Endothelial cell (in vitro differentiated cells): Measurements from ENCODE around the gene OLA1. TPM values are rescaled to one million over a fixed set of nuclear protein-coding genes. Genes with fewer than 3 reads are reported as not detected.

Source experiments
- DNase-seq: peaks from one replicate; pipeline ENCODE4 v3.0.0; 2021; ENCODE audit warnings: low spot score
- H3K27ac Mint-ChIP-seq: one replicate; pipeline ENCODE4 v1.8.0; 2021; ENCODE audit warnings: mixed read lengths, inconsistent platforms; ENCODE audit not compliant: unreplicated experiment
- H3K27me3 Mint-ChIP-seq: one replicate; pipeline ENCODE4 v1.8.0; 2021; ENCODE audit warnings: mild to moderate bottlenecking, moderate library complexity, mixed read lengths, inconsistent platforms; ENCODE audit not compliant: unreplicated experiment
- H3K36me3 Mint-ChIP-seq: one replicate; pipeline ENCODE4 v1.8.0; 2021; ENCODE audit warnings: mild to moderate bottlenecking, low read depth, mixed read lengths, inconsistent platforms; ENCODE audit not compliant: unreplicated experiment
- H3K4me1 Mint-ChIP-seq: one replicate; pipeline ENCODE4 v1.8.0; 2021; ENCODE audit warnings: mild to moderate bottlenecking, mixed read lengths, inconsistent platforms; ENCODE audit not compliant: unreplicated experiment
- H3K4me3 Mint-ChIP-seq: one replicate; pipeline ENCODE4 v1.8.0; 2021; ENCODE audit warnings: mild to moderate bottlenecking, mixed read lengths, inconsistent platforms; ENCODE audit not compliant: unreplicated experiment
- H3K9me3 Mint-ChIP-seq: one replicate; pipeline ENCODE4 v1.8.0; 2021; ENCODE audit warnings: mixed read lengths, inconsistent platforms; ENCODE audit not compliant: unreplicated experiment
- total RNA-seq: library from RNA; stranded (reverse); fragmentation: NEBNext Ultra II Directional; extraction: Animal tissue kit (Norgen Biotek cat#: 25700); gene quantifications from one replicate; pipeline ENCODE4 v1.2.1, GENCODE V29; 2021; ENCODE audit not compliant: unreplicated experiment
- TF ChIP-seq, protein P1 (sequence below): fragments of 200-600 bp; sonication (generic); IDR thresholded peaks from one replicate; pipeline ENCODE4 v1.5.0; 2021; ENCODE audit warnings: antibody characterized with exemption; ENCODE audit not compliant: unreplicated experiment

Gene OLA1
- total RNA-seq, 1 donor from 2014 or later = 105 TPM

DNA sequence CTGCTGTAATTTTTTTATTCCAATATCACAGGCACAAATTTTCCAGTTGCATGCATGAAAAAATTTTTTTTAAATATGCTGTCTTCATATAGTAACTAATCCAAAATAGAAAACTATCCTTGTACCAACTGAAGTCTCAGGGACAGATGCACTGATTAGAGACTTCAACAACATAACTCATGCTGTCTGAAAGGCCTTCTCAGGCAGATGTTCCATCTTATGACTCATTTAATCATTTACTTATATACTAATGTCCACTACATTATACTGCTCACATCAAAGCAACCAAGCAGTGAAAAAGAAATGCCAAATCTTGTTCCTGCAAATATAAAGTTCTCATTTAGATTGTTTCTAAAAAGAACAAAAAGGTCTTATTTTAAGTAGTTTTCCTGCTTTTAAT, 53.1 kb downstream of the OLA1 start:
- no peak overlapping the region for H3K4me3 Mint-ChIP-seq
- H3K4me1 Mint-ChIP-seq = no peaks in the 10 kb centered on the region
- DNase-seq = no peak
- TF ChIP-seq, protein P1, sequence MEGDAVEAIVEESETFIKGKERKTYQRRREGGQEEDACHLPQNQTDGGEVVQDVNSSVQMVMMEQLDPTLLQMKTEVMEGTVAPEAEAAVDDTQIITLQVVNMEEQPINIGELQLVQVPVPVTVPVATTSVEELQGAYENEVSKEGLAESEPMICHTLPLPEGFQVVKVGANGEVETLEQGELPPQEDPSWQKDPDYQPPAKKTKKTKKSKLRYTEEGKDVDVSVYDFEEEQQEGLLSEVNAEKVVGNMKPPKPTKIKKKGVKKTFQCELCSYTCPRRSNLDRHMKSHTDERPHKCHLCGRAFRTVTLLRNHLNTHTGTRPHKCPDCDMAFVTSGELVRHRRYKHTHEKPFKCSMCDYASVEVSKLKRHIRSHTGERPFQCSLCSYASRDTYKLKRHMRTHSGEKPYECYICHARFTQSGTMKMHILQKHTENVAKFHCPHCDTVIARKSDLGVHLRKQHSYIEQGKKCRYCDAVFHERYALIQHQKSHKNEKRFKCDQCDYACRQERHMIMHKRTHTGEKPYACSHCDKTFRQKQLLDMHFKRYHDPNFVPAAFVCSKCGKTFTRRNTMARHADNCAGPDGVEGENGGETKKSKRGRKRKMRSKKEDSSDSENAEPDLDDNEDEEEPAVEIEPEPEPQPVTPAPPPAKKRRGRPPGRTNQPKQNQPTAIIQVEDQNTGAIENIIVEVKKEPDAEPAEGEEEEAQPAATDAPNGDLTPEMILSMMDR = no peak
- H3K9me3 Mint-ChIP-seq = peaks cover 9% of the 10 kb centered on the region
- no peaks in the 10 kb centered on the region for H3K27me3 Mint-ChIP-seq
- peaks cover 19% of the 10 kb centered on the region for H3K36me3 Mint-ChIP-seq
- H3K27ac Mint-ChIP-seq = no peak overlapping the region

DNA sequence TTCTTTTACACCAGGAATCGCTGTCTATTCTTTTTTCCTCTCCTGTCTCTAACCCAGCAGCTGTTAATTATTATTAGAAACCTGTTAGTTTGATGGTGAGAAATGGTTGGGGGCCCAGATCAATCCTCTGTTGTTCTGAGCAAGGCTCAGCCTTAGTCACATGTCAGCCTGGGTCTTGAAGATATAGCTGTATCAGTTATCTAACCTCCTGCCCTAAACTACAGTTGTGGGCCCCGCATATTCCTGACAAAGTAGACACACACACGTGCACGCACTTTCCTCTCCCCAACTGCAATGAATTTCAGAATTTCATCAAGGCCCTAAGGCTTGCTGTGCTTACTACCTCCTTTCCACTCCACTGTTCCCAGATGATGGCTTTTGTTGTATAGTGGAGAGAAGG, 54.6 kb downstream of the OLA1 start:
- H3K4me1 Mint-ChIP-seq = no peaks in the 10 kb centered on the region
- no peaks in the 10 kb centered on the region for H3K27me3 Mint-ChIP-seq
- H3K9me3 Mint-ChIP-seq = peaks cover 9% of the 10 kb centered on the region
- H3K4me3 Mint-ChIP-seq = peak overlapping the region; percentile 71
- TF ChIP-seq, protein P1 = no peak
- no peak overlapping the region for H3K27ac Mint-ChIP-seq
- no peak for DNase-seq
- peaks cover 19% of the 10 kb centered on the region for H3K36me3 Mint-ChIP-seq

DNA sequence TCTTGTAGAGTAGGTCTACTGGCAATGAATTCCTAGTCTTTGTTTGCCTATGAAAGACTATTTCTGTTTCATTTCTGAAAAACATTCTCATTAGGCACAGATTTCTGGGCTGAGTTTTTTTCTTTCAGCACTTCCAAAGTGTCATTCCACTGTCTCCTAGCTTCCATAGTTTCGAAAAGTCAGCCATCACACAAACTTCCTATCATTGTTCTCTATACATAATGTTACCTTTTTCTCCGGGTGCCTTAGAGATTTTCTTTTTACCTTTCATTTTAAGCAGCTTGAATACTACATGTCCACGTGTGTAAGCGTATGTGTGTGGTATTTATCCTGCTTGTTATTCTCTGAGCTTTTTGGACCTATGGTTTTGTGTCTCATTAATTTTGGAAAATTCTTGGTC, 55.7 kb downstream of the OLA1 start:
- Mint-ChIP-seq H3K27ac (no peak overlapping the region), H3K27me3 (no peaks in the 10 kb centered on the region), H3K9me3 (peaks cover 9% of the 10 kb centered on the region), H3K36me3 (peaks cover 19% of the 10 kb centered on the region), H3K4me1 (no peaks in the 10 kb centered on the region), H3K4me3 (no peak overlapping the region)
- no peak for DNase-seq
- TF ChIP-seq, protein P1 = no peak

DNA sequence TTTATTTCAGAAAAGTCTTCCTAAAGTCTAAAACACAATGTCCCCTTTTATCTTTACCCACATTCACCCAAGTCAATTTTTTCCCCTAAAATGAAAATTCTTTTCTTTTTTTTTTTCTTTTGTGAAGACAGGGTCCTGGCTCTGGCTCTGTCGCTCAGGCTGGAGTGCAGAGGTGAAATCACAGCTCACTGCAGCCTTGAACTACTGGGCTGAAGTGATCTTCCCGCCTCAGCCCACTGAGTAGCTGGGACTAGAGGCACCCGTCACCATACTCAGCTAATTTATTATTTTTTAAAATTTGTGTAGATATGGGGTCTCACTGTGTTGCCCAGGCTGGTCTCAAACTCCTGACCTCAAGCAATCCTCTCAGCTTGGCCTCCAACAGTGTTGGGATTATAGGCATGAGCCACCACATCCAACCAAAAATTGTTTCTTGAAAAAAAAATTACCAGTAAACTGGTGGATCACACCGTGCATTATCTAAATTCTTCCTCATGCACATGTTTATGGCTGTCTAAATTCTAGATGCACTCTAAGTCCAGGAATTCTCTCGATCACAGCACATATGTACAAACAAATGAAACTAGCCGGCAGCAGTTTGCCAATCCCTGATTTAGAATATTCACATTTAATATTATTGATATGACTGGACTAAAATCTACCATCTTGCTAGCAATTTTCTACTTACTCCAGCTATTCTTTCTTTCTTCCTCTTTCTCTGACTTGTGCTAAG, 56.8 kb downstream of the OLA1 start:
- Mint-ChIP-seq H3K9me3 (peaks cover 9% of the 10 kb centered on the region), H3K4me1 (no peaks in the 10 kb centered on the region), H3K4me3 (no peak overlapping the region), H3K27me3 (peaks cover 1% of the 10 kb centered on the region), H3K36me3 (peaks cover 19% of the 10 kb centered on the region), H3K27ac (no peak overlapping the region)
- TF ChIP-seq, protein P1 = no peak
- no peak for DNase-seq

DNA sequence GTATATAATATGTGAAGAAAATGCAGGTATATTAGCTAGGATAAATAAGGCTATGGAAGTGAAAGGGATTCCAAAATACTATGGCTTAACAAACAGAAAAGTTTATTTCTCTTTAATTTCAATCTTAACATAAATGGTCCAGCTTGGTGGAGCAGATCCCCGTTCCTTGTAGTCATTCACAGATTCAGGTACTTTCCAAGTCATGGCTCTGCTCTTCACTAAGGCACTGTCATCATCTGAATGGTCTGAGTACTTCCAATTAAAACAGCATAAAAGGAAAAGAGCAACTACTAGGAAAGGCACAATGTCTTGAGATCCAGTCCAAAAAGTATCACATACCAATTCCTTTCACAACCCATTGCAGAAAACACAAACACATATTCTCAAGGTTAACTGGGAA, 63.4 kb downstream of the OLA1 start:
- Mint-ChIP-seq H3K4me1 (peaks cover 6% of the 10 kb centered on the region), H3K9me3 (no peaks in the 10 kb centered on the region), H3K27ac (no peak overlapping the region), H3K4me3 (no peak overlapping the region), H3K36me3 (no peaks in the 10 kb centered on the region), H3K27me3 (peaks cover 1% of the 10 kb centered on the region)
- DNase-seq = no peak
- TF ChIP-seq, protein P1 = no peak
